NAMALWA (cell line): Measurements from ENCODE around the gene PVALEF.
"Not testable (repeated sequence)": the region's sequence is repeated elsewhere in the genome, so short reads cannot be mapped to it uniquely, and the experiment has no call there.

ENCODE experiments used
- DNase-seq: peaks from one replicate; pipeline ENCODE4 v3.0.0-alpha.2; 2015; ENCODE audit warnings: low spot score

PVALEF gene

GRCh38 chr17:81144423-81144781 lies 20.9 kb upstream of the PVALEF start:
- DNase-seq, result no peak

- DNase-seq, result not testable (repeated sequence)
Observed at GRCh38 chr17:81146208-81146607, 19.1 kb upstream of the PVALEF start.

GRCh38 chr17:81147701-81148100 lies 17.6 kb upstream of the PVALEF start:
- no peak for DNase-seq

GRCh38 chr17:81148571-81148970 lies 16.7 kb upstream of the PVALEF start:
- no peak for DNase-seq

GRCh38 chr17:81148986-81149533 lies 16.2 kb upstream of the PVALEF start:
- no peak for DNase-seq

GRCh38 chr17:81150377-81151077 lies 14.8 kb upstream of the PVALEF start:
- no peak for DNase-seq

- DNase-seq, result no peak
Observed at GRCh38 chr17:81151278-81151677, 14.0 kb upstream of the PVALEF start.

- no peak for DNase-seq
Observed at GRCh38 chr17:81152288-81152828, 12.9 kb upstream of the PVALEF start.

- no peak for DNase-seq
Observed at GRCh38 chr17:81153340-81153803, 11.9 kb upstream of the PVALEF start.

- not testable (repeated sequence) for DNase-seq
Observed at GRCh38 chr17:81154016-81154415, 11.3 kb upstream of the PVALEF start.

GRCh38 chr17:81154961-81155360 lies 10.3 kb upstream of the PVALEF start:
- no peak for DNase-seq

GRCh38 chr17:81156866-81157805 lies 8.2 kb upstream of the PVALEF start:
- no peak for DNase-seq

GRCh38 chr17:81157848-81158687 lies 7.2 kb upstream of the PVALEF start:
- DNase-seq, result no peak

GRCh38 chr17:81158688-81159590 lies 6.4 kb upstream of the PVALEF start:
- DNase-seq, result no peak

GRCh38 chr17:81159611-81160265 lies 5.6 kb upstream of the PVALEF start:
- no peak for DNase-seq

- DNase-seq, result no peak
Observed at GRCh38 chr17:81160306-81160705, 5.0 kb upstream of the PVALEF start.

GRCh38 chr17:81160747-81161453 lies 4.4 kb upstream of the PVALEF start:
- DNase-seq, result no peak

GRCh38 chr17:81161536-81161935 lies 3.8 kb upstream of the PVALEF start:
- DNase-seq, result no peak

- no peak for DNase-seq
Observed at GRCh38 chr17:81161972-81162371, 3.3 kb upstream of the PVALEF start.
